Endothelial cell of umbilical vein (primary cell): ENCODE results near the gene FBXW7. TPM values are rescaled to one million over a fixed set of nuclear protein-coding genes. Genes with fewer than 3 reads are reported as not detected.

Experiments used
- BruUV-seq: library from RNA; stranded (reverse); fragments of 400-500 nt; replicated peaks from 2 replicates; lab custom pipeline; 2021; lab: Mats Ljungman, UMichigan
- CTCF ChIA-PET: fragments of 300-600, 350-600 bp; sonication (Branson Sonifier 250); formaldehyde crosslinking; loops from one replicate; lab custom pipeline; 2021; ENCODE audit warnings: antibody characterized with exemption, inconsistent platforms; lab: Charles Lee
- POLR2A ChIA-PET: fragments of 300-600, 350-600 bp; sonication (Branson Sonifier 250); formaldehyde crosslinking; loops from one replicate; lab custom pipeline; 2021; ENCODE audit warnings: antibody characterized with exemption, inconsistent platforms; lab: Charles Lee
- DNase-seq: peaks from one replicate; pipeline ENCODE4 v3.0.0-alpha.2; 2011; ENCODE audit warnings: low read depth, low spot score
- FAIRE-seq: peaks from 2 replicates; lab custom pipeline; 2011; peaks lifted over from hg19 to GRCh38; lab: Jason Lieb, UNC
- H2AFZ ChIP-seq: 2 replicates; pipeline ENCODE4 v1.6.0; 2012; ENCODE audit warnings: low read depth, low read length, control low read depth, inconsistent platforms
- H3K27ac ChIP-seq: 2 replicates; pipeline ENCODE4 v1.5.1; 2011; ENCODE audit warnings: low read depth, mild to moderate bottlenecking, control low read depth, low read length, moderate library complexity; ENCODE audit not compliant: insufficient read depth
- H3K27me3 ChIP-seq, 2 experiments: 2 replicates each; pipeline versions ENCODE4 v1.6.0 to v1.6.1; 2011; ENCODE audit warnings: low read length in 2 of 2, mixed read lengths in 1 of 2; ENCODE audit not compliant: control insufficient read depth in 2 of 2, insufficient read depth in 2 of 2
- H3K36me3 ChIP-seq, 2 experiments: 2 replicates in 1 of 2; 3 replicates in 1 of 2; pipeline ENCODE4 v1.5.1; 2011; ENCODE audit warnings: low read length in 2 of 2, mild to moderate bottlenecking in 1 of 2, moderate library complexity in 1 of 2; ENCODE audit not compliant: control insufficient read depth in 2 of 2, insufficient read depth in 2 of 2; ENCODE audit errors: extremely low read depth in 1 of 2
- H3K4me1 ChIP-seq: 3 replicates; pipeline ENCODE4 v1.5.1; 2011; ENCODE audit warnings: mild to moderate bottlenecking, low read length; ENCODE audit not compliant: control insufficient read depth, insufficient read depth; ENCODE audit errors: extremely low read depth
- H3K4me2 ChIP-seq: 2 replicates; pipeline ENCODE4 v1.6.1; 2011; ENCODE audit warnings: low read length, control low read depth, mixed read lengths; ENCODE audit not compliant: insufficient read depth
- H3K4me3 ChIP-seq, 3 experiments: fragments of 200-600 bp in 1 of 3; sonication (generic), shearing (Covaris generic) in 1 of 3; replicated peaks in 1 of 3; 2 replicates each; pipeline ENCODE4 v1.5.1; 2011 to 2016; ENCODE audit warnings: control low read depth in 3 of 3, low read length in 3 of 3, mild to moderate bottlenecking in 2 of 3, inconsistent platforms in 1 of 3, low read depth in 1 of 3, moderate library complexity in 1 of 3; ENCODE audit not compliant: insufficient read depth in 1 of 3
- H3K79me2 ChIP-seq: 2 replicates; pipeline ENCODE4 v1.6.0; 2012; ENCODE audit warnings: low read length, inconsistent platforms; ENCODE audit not compliant: control insufficient read depth, insufficient read depth
- H3K9ac ChIP-seq: replicated peaks from 2 replicates; pipeline ENCODE3; 2011; ENCODE audit warnings: low read length, control low read depth; ENCODE audit not compliant: insufficient read depth; ENCODE audit errors: extremely low read depth
- H3K9me1 ChIP-seq: replicated peaks from 3 replicates; pipeline ENCODE4 v1.6.0; 2011; ENCODE audit warnings: mild to moderate bottlenecking, low read length; ENCODE audit not compliant: control insufficient read depth, insufficient read depth; ENCODE audit errors: extremely low read depth
- H3K9me3 ChIP-seq: replicated peaks from 2 replicates; pipeline ENCODE4 v1.5.1; 2012; ENCODE audit warnings: low read length, inconsistent platforms; ENCODE audit not compliant: control insufficient read depth, insufficient read depth
- H4K20me1 ChIP-seq: replicated peaks from 2 replicates; pipeline ENCODE3; 2011; ENCODE audit warnings: mild to moderate bottlenecking, low read length; ENCODE audit not compliant: control insufficient read depth, insufficient read depth; ENCODE audit errors: extremely low read depth
- CTCF ChIP-seq, 2 donors: IDR thresholded peaks; 1 replicate in 1 of 2; 2 replicates in 1 of 2; pipeline ENCODE4 v1.5.1; 2011; ENCODE audit warnings: low read length in 2 of 2, mild to moderate bottlenecking in 2 of 2, moderate library complexity in 2 of 2, control low read depth in 1 of 2, inconsistent platforms in 1 of 2, low read depth in 1 of 2; ENCODE audit not compliant: insufficient read depth in 1 of 2; ENCODE audit errors: extremely low read depth in 1 of 2
- EZH2 ChIP-seq: IDR thresholded peaks from 2 replicates; pipeline ENCODE4 v1.6.1; 2012; ENCODE audit warnings: borderline replicate concordance, low read depth, mild to moderate bottlenecking, moderate library complexity, low read length, inconsistent platforms; ENCODE audit not compliant: severe bottlenecking
- GATA2 ChIP-seq: IDR thresholded peaks from 2 replicates; pipeline ENCODE4 v1.7.0; 2011; ENCODE audit warnings: low read depth, mild to moderate bottlenecking, moderate library complexity, mixed read lengths, low read length; ENCODE audit not compliant: insufficient read length, insufficient read depth
- JUN ChIP-seq: IDR thresholded peaks from 2 replicates; pipeline ENCODE4 v1.6.1; 2011; ENCODE audit warnings: borderline replicate concordance, low read depth; ENCODE audit not compliant: insufficient read length, insufficient read depth
- MAX ChIP-seq: IDR thresholded peaks from 2 replicates; pipeline ENCODE4 v1.6.1; 2011; ENCODE audit not compliant: insufficient read depth, insufficient read length
- MYC ChIP-seq: IDR thresholded peaks from one replicate; pipeline ENCODE4 v1.6.1; 2011; ENCODE audit warnings: mild to moderate bottlenecking, low read depth, low read length
- POLR2AphosphoS5 ChIP-seq: IDR thresholded peaks from 2 replicates; pipeline ENCODE4 v1.6.1; 2012; ENCODE audit warnings: low read depth, mild to moderate bottlenecking, control low read depth, low read length, moderate library complexity; ENCODE audit not compliant: insufficient read depth
- dilution Hi-C: fragments of 300-500 bp; cut with MboI; formaldehyde crosslinking; loops from one replicate; pipeline ENCODE4 v1.15.0; 2019; ENCODE audit warnings: low sequenced_read_pairs; ENCODE audit not compliant: extremely low pct_ligation_motif_present
- intact Hi-C: fragments of 100-400 bp; cut with micrococcal nuclease; formaldehyde crosslinking; loops from one replicate; pipeline ENCODE4 v1.10.0; 2022
- polyA plus RNA-seq, 4 experiments: library from polyadenylated mRNA; depleted of rRNA in 3 of 4; stranded (reverse) in 3 of 4; unstranded in 1 of 4; fragments of >200 nt; gene quantifications; 2 replicates each; pipeline versions ENCODE4 v1.2.1 to v1.2.3, GENCODE V29; 2011 to 2012; ENCODE audit warnings: missing spikeins in 1 of 4
- total RNA-seq: library from RNA; stranded (reverse); gene quantifications from 2 replicates; pipeline ENCODE4 v1.2.3, GENCODE V29; 2021

FBXW7 gene
- total and polyA plus RNA-seq, 2 donors (not counting 3 experiments of a cell fraction or from before 2014, with no cell fraction given), result 7.0 to 28.1 TPM

- H3K27ac ChIP-seq, result no peak overlapping the region
- no TSS peak for BruUV-seq
- no peaks in the 10 kb centered on the region for H4K20me1 ChIP-seq
- no peak overlapping the region for H3K4me2 ChIP-seq
- H3K79me2 ChIP-seq, result no peaks in the 10 kb centered on the region
- ChIA-PET CTCF (no interaction called here), POLR2A (no interaction called here)
- no peak overlapping the region for H2AFZ ChIP-seq
- FAIRE-seq (no peak), DNase-seq (no peak)
- intact Hi-C loops (no loop called here), dilution Hi-C loops (no loop called here)
- H3K36me3 ChIP-seq, result no peaks in the 10 kb centered on the region
- H3K4me1 ChIP-seq, result no peaks in the 10 kb centered on the region
- no peaks in the 10 kb centered on the region for H3K27me3 ChIP-seq
- no peaks in the 10 kb centered on the region for H3K9me1 ChIP-seq
- no peak overlapping the region for H3K4me3 ChIP-seq
- TF ChIP-seq MAX (no peak), POLR2AphosphoS5 (no peak), MYC (no peak), CTCF (IDR thresholded peaks at IDR 0.05; ENCODE audit: extremely low read depth in 1 of 2, insufficient read depth in 1 of 2, low read depth in 1 of 2, low read length in 2 of 2) (no peak), EZH2 (no peak), GATA2 (no peak), JUN (no peak)
- no peak overlapping the region for H3K9ac ChIP-seq
- no peaks in the 10 kb centered on the region for H3K9me3 ChIP-seq
Measured at GRCh38 chr4:152289941-152290340, 246.0 kb downstream of the FBXW7 start.
